Hypothalamus (tissue), 51 donors: ENCODE data around the gene KRTDAP.

ENCODE experiments used
- DNase-seq, 51 donors: peaks; one replicate each; lab custom pipeline; 2025; lab: John Stamatoyannopoulos, UW

KRTDAP gene

DNA sequence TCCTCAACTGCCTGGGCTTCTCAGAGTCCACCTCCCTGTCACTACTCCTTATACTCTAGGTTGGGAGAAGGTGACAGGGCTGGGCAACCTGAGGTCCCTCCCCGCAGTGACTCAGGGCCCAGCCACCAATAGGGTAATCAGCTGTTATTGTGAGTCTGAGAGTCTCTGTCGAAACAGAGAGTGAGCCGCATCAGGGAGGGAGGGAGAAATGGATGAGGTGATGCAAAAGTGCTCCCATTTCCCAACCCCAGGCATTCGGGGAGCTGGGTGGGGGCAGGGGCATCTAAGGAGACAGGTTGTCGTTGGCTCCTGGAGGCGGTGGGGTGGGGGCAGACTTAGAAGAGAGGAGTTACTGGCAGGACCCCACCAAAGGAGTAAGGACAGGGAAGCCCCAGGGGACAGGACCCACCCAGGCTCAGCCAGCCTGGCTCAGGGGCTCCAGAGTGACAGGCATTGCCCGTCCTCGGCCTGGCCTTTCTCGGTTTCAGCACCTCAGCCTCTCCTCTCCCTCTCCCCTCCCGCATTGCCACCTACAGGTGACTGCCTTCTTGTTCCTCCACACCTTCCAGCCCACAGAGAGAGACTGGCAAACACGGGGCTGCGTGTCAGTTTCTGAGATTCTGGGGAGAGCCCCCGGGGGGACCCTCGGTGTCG, 23.5 kb upstream of the KRTDAP start, which contains the start of gene DMKN:
TSS of gene DMKN (minus strand) at position 22 of the 654 bp plus-strand sequence. CDS start 174 bp downstream, outside the sequence.
- peak in 2 of 51 donors; percentile 19 to 46 for DNase-seq

- DNase-seq = no peak
These were observed 22.8 kb upstream of the KRTDAP start for GRCh38 chr19:35512831-35513627.

DNA sequence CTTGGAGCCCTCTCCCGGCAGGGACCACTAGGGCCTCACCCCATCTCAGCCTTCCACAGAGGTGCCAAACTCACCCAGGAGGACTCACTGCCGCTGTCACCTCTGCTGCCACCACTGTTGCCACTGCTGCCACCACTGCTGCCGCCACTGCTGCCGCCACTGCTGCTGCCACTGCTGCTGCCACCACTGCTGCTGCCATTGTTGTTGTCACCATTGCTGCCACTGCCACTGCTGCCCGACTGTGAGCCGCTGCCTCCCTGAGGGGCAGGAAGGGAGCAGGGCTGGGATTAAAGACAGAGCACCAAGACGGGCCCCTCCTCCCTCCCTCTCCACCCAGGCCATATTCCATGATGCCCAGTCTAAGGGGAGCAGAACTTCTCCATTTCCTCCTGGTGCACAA, 21.1 kb upstream of the KRTDAP start:
- DNase-seq = no peak

DNA sequence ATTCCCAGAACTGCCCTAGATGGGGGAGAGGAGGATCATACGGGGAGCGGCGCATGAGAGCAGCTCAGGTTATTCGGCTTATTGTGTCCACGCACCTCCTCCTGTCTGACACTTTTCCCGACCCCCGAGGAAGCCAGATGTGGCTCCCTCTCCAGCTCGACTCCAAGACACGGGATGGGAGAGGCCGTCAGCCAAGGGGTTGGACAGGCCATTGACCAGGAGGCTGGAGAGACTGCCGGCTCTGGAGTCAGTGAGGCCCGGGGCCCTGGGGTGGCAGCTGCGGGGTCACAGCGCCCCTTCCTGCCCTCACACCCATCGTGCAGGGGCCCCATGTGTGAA, 20.3 kb upstream of the KRTDAP start:
- no peak for DNase-seq

DNA sequence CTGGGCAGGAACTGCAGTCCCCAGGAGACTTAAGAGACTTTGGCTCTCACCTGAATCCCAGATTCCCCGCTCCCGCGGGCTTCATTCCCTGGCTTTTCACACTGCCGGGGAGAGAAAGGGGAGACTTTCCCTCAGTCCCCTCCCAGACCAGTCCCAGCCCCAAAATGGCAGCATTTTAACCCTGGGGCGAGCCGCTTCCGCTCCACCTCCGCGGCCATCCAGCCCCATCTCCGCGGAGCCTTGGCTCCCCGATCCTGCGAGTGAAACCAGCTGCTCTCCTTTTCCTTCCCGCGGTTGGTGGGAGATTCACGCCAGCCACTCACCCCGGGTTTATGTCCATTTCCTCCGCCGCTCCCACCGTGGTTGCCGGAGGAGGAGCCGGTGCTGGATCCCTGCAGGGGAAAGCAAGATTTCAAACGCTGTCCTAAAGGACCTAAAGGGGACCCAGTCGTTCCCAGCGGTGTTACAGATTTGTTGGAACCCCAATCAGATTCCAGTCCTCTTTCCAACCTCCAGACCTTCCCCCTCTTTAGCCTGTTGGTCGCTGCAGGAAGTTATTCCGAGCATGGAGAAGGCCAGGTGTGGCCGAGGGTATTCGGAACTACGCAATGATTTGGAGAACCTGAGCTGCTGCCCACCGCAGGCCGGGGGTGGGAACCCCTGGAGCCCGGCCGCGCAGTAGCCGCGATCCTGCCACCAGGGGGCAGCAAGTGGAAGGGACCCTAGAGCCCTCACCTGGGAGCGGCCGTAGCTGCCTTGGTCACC, 19.8 kb upstream of the KRTDAP start:
- DNase-seq = peak in 48 of 51 donors; percentile 2 to 73 (median 34)

GRCh38 chr19:35509018-35509652, 18.9 kb upstream of the KRTDAP start:
- peak in 5 of 51 donors; percentile 3 to 21 (median 9) for DNase-seq

DNA sequence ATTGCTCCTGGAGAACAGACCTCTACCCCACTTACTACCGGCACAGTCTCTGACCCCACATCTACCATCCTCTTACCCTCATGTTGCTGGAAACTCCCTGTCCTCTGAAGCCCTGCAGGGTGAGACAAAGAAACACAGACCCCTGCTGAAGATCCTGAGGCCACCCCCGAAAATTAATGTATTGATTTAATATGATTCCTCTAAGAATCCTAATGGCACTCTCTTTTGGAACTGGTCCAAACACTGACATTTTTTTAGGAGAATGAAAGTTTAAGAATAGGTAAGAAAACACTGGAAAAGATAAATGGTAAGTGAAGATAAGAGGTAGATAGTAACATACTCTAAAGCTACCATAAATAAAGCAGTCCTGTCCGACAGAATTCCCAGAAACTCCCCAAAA, 17.9 kb upstream of the KRTDAP start:
- DNase-seq = no peak

GRCh38 chr19:35507561-35507960, 17.3 kb upstream of the KRTDAP start:
- no peak for DNase-seq

DNA sequence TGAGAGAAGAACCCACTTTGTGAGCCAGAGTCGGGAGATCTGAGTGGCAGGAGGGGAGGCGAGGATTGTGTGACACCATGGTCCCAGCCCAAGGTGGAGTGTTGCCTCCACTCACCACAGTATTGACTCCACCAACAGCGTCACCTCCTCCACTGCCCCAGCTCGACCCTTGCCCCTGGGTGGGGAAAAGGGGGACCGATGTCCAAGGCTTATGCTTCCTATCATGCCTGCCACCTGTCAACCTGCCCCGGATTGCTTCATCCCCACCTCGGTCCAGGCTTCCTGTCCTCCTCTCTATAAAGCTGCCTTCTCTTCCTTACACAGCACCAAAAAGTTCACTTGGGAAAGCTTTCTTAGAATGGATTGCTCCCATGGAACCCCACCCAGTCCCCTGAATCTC, 15.7 kb upstream of the KRTDAP start:
- no peak for DNase-seq

GRCh38 chr19:35502751-35503150, 12.5 kb upstream of the KRTDAP start:
- DNase-seq = no peak

DNA sequence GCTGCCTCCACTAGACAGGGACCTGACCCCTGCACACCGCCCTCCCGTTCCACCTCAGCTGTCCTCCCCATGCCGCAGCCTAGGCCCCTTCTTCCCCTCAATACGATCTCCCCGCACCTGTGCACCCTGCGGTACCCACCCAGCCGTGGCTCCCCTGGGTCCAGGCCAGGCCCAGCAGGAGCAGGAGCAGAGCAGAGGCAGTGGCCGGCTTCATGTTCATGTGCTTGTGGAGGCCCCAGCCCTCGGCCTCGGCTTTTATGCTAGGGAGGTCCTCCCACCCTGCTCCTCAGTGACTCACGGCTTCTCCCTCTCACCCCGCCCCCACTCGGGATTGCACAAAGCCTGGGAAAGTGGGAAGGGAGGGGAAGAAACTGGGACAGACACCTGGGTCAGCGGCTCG, 11.4 kb upstream of the KRTDAP start:
- DNase-seq = peak in 2 of 51 donors; percentile 5 to 17

- no peak for DNase-seq
These were observed 10.3 kb upstream of the KRTDAP start for GRCh38 chr19:35500611-35501010.

GRCh38 chr19:35498984-35499527, 8.8 kb upstream of the KRTDAP start:
- DNase-seq = no peak

GRCh38 chr19:35498220-35498619, 8.0 kb upstream of the KRTDAP start:
- no peak for DNase-seq

DNA sequence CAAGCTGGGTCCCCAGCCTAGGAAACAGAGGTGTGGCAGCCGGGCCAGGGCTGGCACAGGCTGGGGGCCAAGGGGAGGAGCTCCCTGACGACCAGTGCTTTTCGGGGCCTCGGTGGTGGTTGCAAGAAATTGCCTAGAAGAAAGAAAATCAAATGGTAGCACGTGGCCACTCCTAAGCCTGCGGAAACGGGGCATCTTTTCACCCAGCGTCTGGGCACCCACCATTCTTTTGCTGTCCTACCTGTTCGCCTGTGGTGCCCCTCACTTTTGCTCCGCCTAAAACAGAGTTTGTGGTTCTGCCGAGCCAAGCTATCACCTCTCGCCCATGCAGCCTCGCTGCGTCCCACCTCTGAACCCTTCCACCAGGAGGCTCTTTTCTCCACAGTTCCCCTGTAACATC, 7.1 kb upstream of the KRTDAP start:
- DNase-seq = no peak

GRCh38 chr19:35495107-35496064, 5.1 kb upstream of the KRTDAP start:
- DNase-seq = peak in 48 of 51 donors; percentile 1 to 70 (median 29)

- no peak for DNase-seq
These were observed 3.7 kb upstream of the KRTDAP start for GRCh38 chr19:35493971-35494370.

GRCh38 chr19:35491836-35492360, 1.6 kb upstream of the KRTDAP start:
- DNase-seq = no peak

DNA sequence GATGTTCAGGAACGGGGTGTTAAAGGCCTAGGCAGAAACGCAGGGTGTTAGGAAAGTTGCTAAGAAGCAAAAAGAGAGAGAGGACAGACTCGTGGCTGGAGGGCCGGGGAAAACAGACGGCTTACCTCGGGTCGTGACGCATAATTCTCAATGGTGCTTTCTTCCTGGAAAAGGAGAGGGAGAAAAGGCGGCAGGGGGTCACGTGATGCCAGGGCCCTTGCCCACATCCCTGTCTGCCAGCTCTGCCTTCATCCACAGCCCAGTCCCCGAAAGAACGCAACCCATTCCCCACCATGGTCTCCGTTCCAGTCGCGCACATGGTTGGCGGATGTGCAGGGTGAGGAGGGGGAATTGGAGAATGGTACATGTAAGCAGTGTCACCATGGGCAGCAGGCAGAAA, 1.6 kb downstream of the KRTDAP start:
- DNase-seq = no peak
